GM12878 (cell line): ENCODE results near the gene NME8. TPM values are rescaled to one million over a fixed set of nuclear protein-coding genes. Genes with fewer than 3 reads are reported as not detected.

Experiments used
- ATAC-seq: fragments of 200-7000 bp; cut with Tn5 transposase; 3 replicates; pipeline ENCODE4 v1.9.1; 2020; ENCODE audit warnings: mild to moderate bottlenecking, moderate library complexity
- BruUV-seq: library from RNA; stranded (reverse); fragments of 400-500 nt; replicated peaks from 2 replicates; lab custom pipeline; 2021; lab: Mats Ljungman, UMichigan
- CTCF ChIA-PET: fragments of 300-600 bp; sonication (Branson Sonifier 250); formaldehyde crosslinking; extraction: SDS; loops from one replicate; lab custom pipeline; 2021; ENCODE audit warnings: inconsistent platforms; lab: Yijun Ruan, JAX
- POLR2A ChIA-PET: fragments of 350-600 bp; formaldehyde crosslinking; extraction: SDS; loops from one replicate; lab custom pipeline; 2021; ENCODE audit warnings: inconsistent platforms; lab: Charles Lee
- RAD21 ChIA-PET: fragments of 300-600 bp; sonication (Branson Sonifier 250); formaldehyde crosslinking; loops from one replicate; lab custom pipeline; 2023; ENCODE audit warnings: antibody characterized with exemption; ENCODE audit not compliant: unreplicated experiment; lab: Charles Lee
- SMC1A ChIA-PET: fragments of 300-600 bp; sonication (Branson Sonifier 250); formaldehyde crosslinking; loops from one replicate; lab custom pipeline; 2023; ENCODE audit not compliant: unreplicated experiment, uncharacterized antibody; lab: Charles Lee
- DNase-seq: peaks from one replicate; pipeline ENCODE4 v3.0.0-alpha.2; 2011; ENCODE audit warnings: low read depth, low spot score
- FAIRE-seq: peaks from 3 replicates; lab custom pipeline; 2011; peaks lifted over from hg19 to GRCh38; lab: Jason Lieb, UNC
- H2AFZ ChIP-seq: 2 replicates; pipeline ENCODE4 v1.6.0; 2011; ENCODE audit warnings: low read depth, low read length, control low read depth; ENCODE audit not compliant: control insufficient read depth
- H3K27ac ChIP-seq: 2 replicates; pipeline ENCODE4 v1.5.1; 2011; ENCODE audit warnings: control low read depth; ENCODE audit not compliant: control insufficient read depth, insufficient read depth
- H3K27me3 ChIP-seq, 2 experiments: replicated peaks in 1 of 2; 2 replicates each; pipeline versions ENCODE4 v1.6.0 to v1.6.1; 2011; ENCODE audit warnings: low read length in 1 of 2; ENCODE audit not compliant: control insufficient read depth in 2 of 2, insufficient read depth in 2 of 2
- H3K36me3 ChIP-seq, 2 experiments: 2 replicates each; pipeline ENCODE4 v1.5.1; 2011; ENCODE audit warnings: low read length in 1 of 2; ENCODE audit not compliant: control insufficient read depth in 2 of 2, insufficient read depth in 2 of 2
- H3K4me1 ChIP-seq: 2 replicates; pipeline ENCODE4 v1.6.1; 2011; ENCODE audit warnings: mild to moderate bottlenecking, low read length, moderate library complexity, mixed read lengths; ENCODE audit not compliant: control insufficient read depth, insufficient read depth
- H3K4me2 ChIP-seq: 2 replicates; pipeline ENCODE4 v1.6.0; 2011; ENCODE audit warnings: control low read depth; ENCODE audit not compliant: control insufficient read depth, insufficient read depth
- H3K4me3 ChIP-seq: fragments of 200-600 bp; sonication (generic); 2 replicates; pipeline ENCODE4 v1.5.1; 2016
- H3K79me2 ChIP-seq: 2 replicates; pipeline ENCODE4 v1.6.0; 2011; ENCODE audit warnings: low read length; ENCODE audit not compliant: control insufficient read depth, insufficient read depth
- H3K9ac ChIP-seq: 2 replicates; pipeline ENCODE4 v1.8.0; 2011; ENCODE audit warnings: low read length, control low read depth, mixed read lengths; ENCODE audit not compliant: control insufficient read depth, insufficient read depth
- H3K9me3 ChIP-seq: replicated peaks from 3 replicates; pipeline ENCODE4 v1.5.1; 2011; ENCODE audit warnings: mild to moderate bottlenecking, low read length; ENCODE audit not compliant: control insufficient read depth, insufficient read depth
- H4K20me1 ChIP-seq: 2 replicates; pipeline ENCODE4 v1.6.0; 2011; ENCODE audit not compliant: control insufficient read depth, insufficient read depth
- BHLHE40 ChIP-seq, 2 experiments: fragments of 450-650 bp in 1 of 2; IDR thresholded peaks; 2 replicates each; pipeline ENCODE4 v1.6.1; 2011 to 2017; ENCODE audit warnings: low read depth in 2 of 2, borderline replicate concordance in 1 of 2, improper control_type of control experiment in 1 of 2, low read length in 1 of 2, mild to moderate bottlenecking in 1 of 2
- BMI1 ChIP-seq: fragments of 450-650 bp; IDR thresholded peaks from 2 replicates; pipeline ENCODE4 v1.6.1; 2016; ENCODE audit warnings: mild to moderate bottlenecking, moderate library complexity, borderline replicate concordance
- CHD2 ChIP-seq: IDR thresholded peaks from 2 replicates; pipeline ENCODE4 v1.6.1; 2011; ENCODE audit warnings: low read depth, low read length, improper control_type of control experiment, borderline replicate concordance
- EP300 ChIP-seq, 2 experiments: fragments of 150-350 bp in 1 of 2; IDR thresholded peaks; 2 replicates each; pipeline ENCODE4 v1.6.1; 2011 to 2012; ENCODE audit warnings: low read depth in 2 of 2, low read length in 2 of 2, borderline replicate concordance in 1 of 2, improper control_type of control experiment in 1 of 2, inconsistent platforms in 1 of 2; ENCODE audit not compliant: control insufficient read depth in 1 of 2
- FOXK2 ChIP-seq: fragments of 450-650 bp; IDR thresholded peaks from 2 replicates; pipeline ENCODE4 v1.6.1; 2017; ENCODE audit warnings: mild to moderate bottlenecking, moderate library complexity
- GATAD2B ChIP-seq: fragments of 450-650 bp; conservative IDR thresholded peaks from 2 replicates; pipeline ENCODE4 v1.6.1; 2017; ENCODE audit warnings: low read depth, mild to moderate bottlenecking, moderate library complexity
- HDGF ChIP-seq: fragments of 450-650 bp; IDR thresholded peaks from 2 replicates; pipeline ENCODE4 v1.6.1; 2016; ENCODE audit warnings: antibody characterized with exemption
- IKZF1 ChIP-seq: fragments of 450-650 bp; conservative IDR thresholded peaks from 2 replicates; pipeline ENCODE4 v1.6.1; 2017; ENCODE audit warnings: antibody characterized with exemption, mild to moderate bottlenecking
- IKZF2 ChIP-seq, 2 experiments: fragments of 450-650 bp; IDR thresholded peaks; 2 replicates each; pipeline ENCODE4 v1.6.1; 2017; ENCODE audit warnings: mild to moderate bottlenecking in 2 of 2, moderate library complexity in 2 of 2
- NBN ChIP-seq: fragments of 450-650 bp; IDR thresholded peaks from 2 replicates; pipeline ENCODE4 v1.6.1; 2016
- RAD51 ChIP-seq: fragments of 450-650 bp; IDR thresholded peaks from 2 replicates; pipeline ENCODE4 v1.6.1; 2016; ENCODE audit warnings: moderate library complexity, mild to moderate bottlenecking, inconsistent platforms
- RB1 ChIP-seq: fragments of 450-650 bp; formaldehyde crosslinking; IDR thresholded peaks from 2 replicates; pipeline ENCODE4 v1.6.1; 2017; ENCODE audit warnings: mild to moderate bottlenecking, borderline replicate concordance
- RUNX3 ChIP-seq: IDR thresholded peaks from 2 replicates; pipeline ENCODE4 v1.6.1; 2012; ENCODE audit warnings: low read length, inconsistent platforms
- SMAD1 ChIP-seq: fragments of 450-650 bp; IDR thresholded peaks from 2 replicates; pipeline ENCODE4 v1.6.1; 2018; ENCODE audit warnings: mild to moderate bottlenecking, low read depth; ENCODE audit not compliant: partially characterized antibody
- TCF3 ChIP-seq: IDR thresholded peaks from 2 replicates; pipeline ENCODE4 v1.6.1; 2012; ENCODE audit warnings: low read depth, mild to moderate bottlenecking, low read length, borderline replicate concordance; ENCODE audit not compliant: insufficient read depth
- YY1 ChIP-seq: IDR thresholded peaks from 2 replicates; pipeline ENCODE4 v1.6.1; 2011; ENCODE audit warnings: low read depth, mild to moderate bottlenecking, low read length
- WGBS: methylation state at CpG from one replicate; pipeline ENCODE4 v1.1.6; 2016; ENCODE audit warnings: low lambda C conversion rate; ENCODE audit not compliant: insufficient replicate concordance, insufficient coverage; ENCODE audit errors: missing lambda C conversion rate; 5-methylcytosine and 5-hydroxymethylcytosine counted together
- in situ Hi-C: fragments of 300-500 bp; cut with MboI; formaldehyde crosslinking; loops from 9 replicates; pipeline ENCODE4 v1.14.3; 2018; ENCODE audit warnings: mixed read lengths
- intact Hi-C: fragments of 100-400 bp; cut with micrococcal nuclease; formaldehyde crosslinking; loops from one replicate; pipeline ENCODE4 v1.14.2; 2022; ENCODE audit not compliant: unreplicated experiment
- polyA plus RNA-seq, 11 experiments: library from polyadenylated mRNA; depleted of rRNA in 4 of 11; unstranded in 6 of 11; stranded (reverse) in 5 of 11; fragments of >200 nt; fragmentation: Nextera tagmentation in 4 of 11; fragmentation: Illumina TruSeq in 1 of 11; extraction: Ambion mirVana in 4 of 11; extraction: Trizol in 1 of 11; gene quantifications; 1 replicate in 1 of 11; 2 replicates in 10 of 11; pipeline versions ENCODE4 v1.2.1 to v1.2.3, GENCODE V29; 2011 to 2016; ENCODE audit warnings: inconsistent platforms in 2 of 11, missing spikeins in 2 of 11, low read depth in 1 of 11
- total RNA-seq, 4 experiments: library from RNA; depleted of rRNA in 3 of 4; stranded (reverse); fragments of >200 nt in 3 of 4; fragmentation: Illumina TruSeq in 1 of 4; extraction: Trizol in 1 of 4; gene quantifications; 2 replicates each; pipeline versions ENCODE4 v1.2.1 to v1.2.3, GENCODE V29; 2013 to 2021
- TF ChIP-seq, protein P1 (sequence below): fragments of 450-650 bp; IDR thresholded peaks from 2 replicates; pipeline ENCODE4 v1.6.1; 2016; ENCODE audit warnings: mild to moderate bottlenecking
- TF ChIP-seq, protein P2 (sequence below): fragments of 450-650 bp; IDR thresholded peaks from 2 replicates; pipeline ENCODE4 v1.6.1; 2017; ENCODE audit warnings: borderline replicate concordance

NME8 gene
- total and polyA plus RNA-seq, 10 of the 15 experiments (the other 5 are each of a cell fraction or from before 2014, with no cell fraction given), result 0.03 to 3.5 (median 0.52) TPM; not detected in 2

DNA sequence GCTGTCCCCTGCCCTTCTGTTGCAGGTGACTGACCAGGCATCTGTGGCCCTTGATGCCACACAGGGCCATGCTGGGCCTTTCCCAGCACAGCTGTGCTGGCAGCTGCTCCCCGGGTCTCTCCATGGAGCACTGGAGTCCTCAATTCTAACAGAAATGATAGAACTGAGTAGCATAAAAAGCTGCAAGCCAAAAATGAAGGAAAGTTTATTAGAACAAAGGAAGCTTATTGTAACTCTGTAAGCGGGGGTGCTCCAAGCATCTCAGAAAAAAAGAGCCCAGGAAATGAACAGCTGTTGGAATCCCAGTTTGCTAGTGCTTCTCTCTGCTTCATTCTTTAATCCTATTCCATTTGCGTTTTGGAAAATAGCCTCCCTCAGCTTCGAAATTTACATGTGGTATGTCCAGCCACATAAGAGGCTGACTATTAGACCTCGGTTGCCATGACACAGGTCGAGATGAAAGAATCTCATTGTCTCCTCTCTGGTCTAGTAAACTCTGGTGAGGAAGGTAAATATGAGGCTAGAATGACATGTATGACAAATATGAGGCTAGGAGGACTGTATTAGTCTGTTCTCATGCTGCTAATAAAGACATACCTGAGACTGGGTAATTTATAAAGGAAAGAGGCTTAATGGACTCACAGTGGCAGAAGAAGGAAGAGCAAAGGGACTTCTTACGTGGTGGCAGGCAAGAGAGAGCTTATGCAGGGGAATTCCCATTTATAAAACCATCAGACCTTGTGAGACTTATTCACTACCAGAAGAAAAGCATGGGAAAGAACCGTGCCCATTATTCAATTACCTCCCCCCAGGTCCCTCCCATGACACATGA lies 95.7 kb downstream of the NME8 start:
- CTCF ChIA-PET, result interaction anchor here (0.6 to 6.1 kb wide), 14 partner anchors 9 to 425 kb away, joined by 3 to 108 read pairs (median 5); partner anchors contain the start of genes EPDR1 and SFRP4
- 35% methylated on average over 8 of the region's 8 CpGs for WGBS
- Histone ChIP-seq H3K36me3 (no peaks in the 10 kb centered on the region), H2AFZ (peak overlapping the region; percentile 79), H4K20me1 (no peaks in the 10 kb centered on the region), H3K4me2 (no peak overlapping the region; the same call in 1 of the 2 replicates), H3K4me3 (no peak overlapping the region; the same call in 1 of the 2 replicates), H3K4me1 (peaks cover 3% of the 10 kb centered on the region; the same call in 1 of the 2 replicates), H3K9me3 (no peaks in the 10 kb centered on the region), H3K27ac (peak overlapping the region; percentile 43), H3K27me3 (no peaks in the 10 kb centered on the region), H3K79me2 (no peaks in the 10 kb centered on the region), H3K9ac (no peak overlapping the region; the same call in 1 of the 2 replicates)
- SMC1A ChIA-PET, result interaction anchor here (0.8 to 7.7 kb wide), 21 partner anchors 8 to 279 kb away, joined by 3 to 98 read pairs (median 5); partner anchors contain the start of genes EPDR1, GPR141 and SFRP4
- in situ Hi-C loops, result no loop called here
- POLR2A ChIA-PET, result interaction anchor here (0.7 to 2.2 kb wide), 10 partner anchors 15 to 128 kb away, joined by 3 to 17 read pairs (median 3); partner anchors contain the start of genes EPDR1 and SFRP4
- DNase-seq, result peak; percentile 54
- FAIRE-seq, result no peak
- intact Hi-C loops, result no loop called here
- TSS peak; percentile 89 for BruUV-seq
- peak; percentile 86 for ATAC-seq
- RAD21 ChIA-PET, result interaction anchor here (0.7 to 3.5 kb wide), 19 partner anchors 10 to 272 kb away, joined by 3 to 30 read pairs (median 4); partner anchors contain the start of genes EPDR1 and SFRP4
- no peak for TF ChIP-seq TCF3
- peak in 1 of 2 experiments; percentile 30; a peak in 1 of 4 replicates for TF ChIP-seq BHLHE40 (IDR thresholded peaks at IDR 0.05; ENCODE audit: borderline replicate concordance in 1 of 2, low read depth in 2 of 2, low read length in 1 of 2)
- 0 out of 2 replicates have a peak, but pooled peaks have one; percentile 36 for TF ChIP-seq HDGF
- TF ChIP-seq RUNX3, result 0 out of 2 replicates have a peak, but pooled peaks have one; percentile 4
- 0 out of 2 replicates have a peak, but pooled peaks have one; percentile 7 for TF ChIP-seq RB1
- peak in 1 of 2 experiments; percentile 36; a peak in 1 of 4 replicates for TF ChIP-seq EP300 (IDR thresholded peaks at IDR 0.05; ENCODE audit: borderline replicate concordance in 1 of 2, control insufficient read depth in 1 of 2, low read depth in 2 of 2, low read length in 2 of 2)
- TF ChIP-seq, protein P1, sequence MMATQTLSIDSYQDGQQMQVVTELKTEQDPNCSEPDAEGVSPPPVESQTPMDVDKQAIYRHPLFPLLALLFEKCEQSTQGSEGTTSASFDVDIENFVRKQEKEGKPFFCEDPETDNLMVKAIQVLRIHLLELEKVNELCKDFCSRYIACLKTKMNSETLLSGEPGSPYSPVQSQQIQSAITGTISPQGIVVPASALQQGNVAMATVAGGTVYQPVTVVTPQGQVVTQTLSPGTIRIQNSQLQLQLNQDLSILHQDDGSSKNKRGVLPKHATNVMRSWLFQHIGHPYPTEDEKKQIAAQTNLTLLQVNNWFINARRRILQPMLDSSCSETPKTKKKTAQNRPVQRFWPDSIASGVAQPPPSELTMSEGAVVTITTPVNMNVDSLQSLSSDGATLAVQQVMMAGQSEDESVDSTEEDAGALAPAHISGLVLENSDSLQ, result peak; percentile 40; the same call in 1 of the 2 replicates
- no peak for TF ChIP-seq CHD2
- no peak for TF ChIP-seq FOXK2
- peak; percentile 76; the same call in 1 of the 2 replicates for TF ChIP-seq NBN
- TF ChIP-seq RAD51, result peak; percentile 8; the same call in 1 of the 2 replicates
- TF ChIP-seq, protein P2, sequence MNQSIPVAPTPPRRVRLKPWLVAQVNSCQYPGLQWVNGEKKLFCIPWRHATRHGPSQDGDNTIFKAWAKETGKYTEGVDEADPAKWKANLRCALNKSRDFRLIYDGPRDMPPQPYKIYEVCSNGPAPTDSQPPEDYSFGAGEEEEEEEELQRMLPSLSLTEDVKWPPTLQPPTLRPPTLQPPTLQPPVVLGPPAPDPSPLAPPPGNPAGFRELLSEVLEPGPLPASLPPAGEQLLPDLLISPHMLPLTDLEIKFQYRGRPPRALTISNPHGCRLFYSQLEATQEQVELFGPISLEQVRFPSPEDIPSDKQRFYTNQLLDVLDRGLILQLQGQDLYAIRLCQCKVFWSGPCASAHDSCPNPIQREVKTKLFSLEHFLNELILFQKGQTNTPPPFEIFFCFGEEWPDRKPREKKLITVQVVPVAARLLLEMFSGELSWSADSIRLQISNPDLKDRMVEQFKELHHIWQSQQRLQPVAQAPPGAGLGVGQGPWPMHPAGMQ, result no peak
- TF ChIP-seq YY1, result 0 out of 2 replicates have a peak, but pooled peaks have one; percentile 8
- peak; percentile 56 to 61; a peak in 2 of 4 replicates for TF ChIP-seq IKZF2 (IDR thresholded peaks at IDR 0.05)
- TF ChIP-seq BMI1, result peak; percentile 86
- 0 out of 2 replicates have a peak, but pooled peaks have one; percentile 52 for TF ChIP-seq IKZF1
- TF ChIP-seq SMAD1, result peak; percentile 78
- TF ChIP-seq GATAD2B, result peak; percentile 57; the same call in 1 of the 2 replicates
